Activated CD4-positive, alpha-beta T cell treated with anti-CD3 and anti-CD28 coated beads for 36 hours (primary cell): ENCODE measurements around the gene MT3. TPM values are rescaled to one million over a fixed set of nuclear protein-coding genes. Genes with fewer than 3 reads are reported as not detected.
A peak's percentile ranks its signal among the peaks of the same experiment; 100 is the strongest.
"Not testable (repeated sequence)": the region's sequence is repeated elsewhere in the genome, so short reads cannot be mapped to it uniquely, and the experiment has no call there.

Source experiments
- ATAC-seq: fragments of 200-7000 bp; cut with Tn5 transposase; one replicate; pipeline ENCODE4 v1.10.0; 2021; ENCODE audit warnings: mild to moderate bottlenecking, moderate library complexity
- CTCF ChIA-PET: fragments of 350-600 bp; sonication (Branson Sonifier 250); formaldehyde crosslinking; loops from one replicate; lab custom pipeline; 2021; ENCODE audit warnings: antibody characterized with exemption; lab: Charles Lee
- POLR2A ChIA-PET: fragments of 350-600 bp; sonication (Branson Sonifier 250); formaldehyde crosslinking; loops from one replicate; lab custom pipeline; 2021; ENCODE audit warnings: antibody characterized with exemption, inconsistent platforms; lab: Charles Lee
- DNase-seq: peaks from one replicate; pipeline ENCODE4 v3.0.0-alpha.2; 2020
- H3K27ac Mint-ChIP-seq: one replicate; pipeline ENCODE4 v1.8.0; 2021; ENCODE audit warnings: mixed read lengths
- H3K27me3 Mint-ChIP-seq: one replicate; pipeline ENCODE4 v1.8.0; 2021; ENCODE audit warnings: mixed read lengths
- H3K36me3 Mint-ChIP-seq: one replicate; pipeline ENCODE4 v1.8.0; 2021; ENCODE audit warnings: low read depth, mixed read lengths
- H3K4me1 Mint-ChIP-seq: one replicate; pipeline ENCODE4 v1.8.0; 2021; ENCODE audit warnings: mixed read lengths
- H3K4me3 Mint-ChIP-seq: one replicate; pipeline ENCODE4 v1.8.0; 2021; ENCODE audit warnings: mild to moderate bottlenecking, moderate library complexity, mixed read lengths
- H3K9me3 Mint-ChIP-seq: one replicate; pipeline ENCODE4 v1.8.0; 2021; ENCODE audit warnings: low read depth, mixed read lengths
- intact Hi-C, 2 experiments: fragments of 100-400 bp; cut with DNase I in 1 of 2; cut with micrococcal nuclease in 1 of 2; formaldehyde crosslinking; loops; one replicate each; pipeline versions ENCODE4 v1.14.2 to v1.15.1; 2022 to 2024; cut with DNase I, micrococcal nuclease
- total RNA-seq, 2 experiments: library from RNA; stranded (reverse); gene quantifications; one replicate each; pipeline ENCODE4 v1.2.3, GENCODE V29; 2021

The MT3 gene
- total RNA-seq, 2 experiments from 2014 or later = 10.6 to 27.0 TPM

DNA sequence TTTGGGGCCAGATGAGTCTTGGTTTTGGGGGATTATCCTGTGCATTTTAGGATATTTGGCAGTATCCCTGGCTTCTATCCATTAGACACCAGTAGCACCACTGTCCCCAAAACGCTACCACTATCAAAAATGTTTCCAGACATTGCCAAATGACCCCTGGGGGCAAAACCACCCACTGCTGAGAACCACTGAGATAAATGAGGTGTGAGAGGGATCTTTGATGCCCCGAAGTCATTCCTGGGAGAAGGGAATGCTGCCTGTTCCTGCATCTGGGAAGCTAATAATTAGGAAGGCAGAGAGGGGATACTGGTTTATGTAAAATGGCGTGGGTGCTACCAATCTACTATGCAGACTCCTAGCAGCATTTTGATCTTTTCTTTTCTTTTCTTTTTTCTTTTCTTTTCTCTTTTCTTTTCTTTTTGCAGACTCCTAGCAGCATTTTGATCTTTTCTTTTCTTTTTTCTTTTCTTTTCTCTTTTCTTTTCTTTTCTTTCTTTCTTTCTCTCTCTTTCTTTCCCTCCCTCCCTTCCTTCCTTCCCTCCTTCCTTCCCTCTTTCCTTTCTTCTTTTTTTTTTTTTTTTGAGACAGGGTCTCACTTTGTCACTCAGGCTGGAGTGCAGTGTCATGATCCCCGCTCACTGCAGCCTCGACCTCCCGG, 8.8 kb upstream of the MT3 start:
- CTCF ChIA-PET = interaction anchor here (1.4 kb wide), 1 partner anchor 122 kb away, joined by 6 read pairs; no protein-coding TSS in a partner anchor
- ATAC-seq (no peak), DNase-seq (no peak)
- Mint-ChIP-seq H3K27ac (no peak overlapping the region), H3K27me3 (peaks cover 2% of the 10 kb centered on the region), H3K4me3 (no peak overlapping the region), H3K9me3 (no peaks in the 10 kb centered on the region), H3K36me3 (no peaks in the 10 kb centered on the region), H3K4me1 (peaks cover 4% of the 10 kb centered on the region)
- POLR2A ChIA-PET = no interaction called here
- intact Hi-C loops = no loop called here

DNA sequence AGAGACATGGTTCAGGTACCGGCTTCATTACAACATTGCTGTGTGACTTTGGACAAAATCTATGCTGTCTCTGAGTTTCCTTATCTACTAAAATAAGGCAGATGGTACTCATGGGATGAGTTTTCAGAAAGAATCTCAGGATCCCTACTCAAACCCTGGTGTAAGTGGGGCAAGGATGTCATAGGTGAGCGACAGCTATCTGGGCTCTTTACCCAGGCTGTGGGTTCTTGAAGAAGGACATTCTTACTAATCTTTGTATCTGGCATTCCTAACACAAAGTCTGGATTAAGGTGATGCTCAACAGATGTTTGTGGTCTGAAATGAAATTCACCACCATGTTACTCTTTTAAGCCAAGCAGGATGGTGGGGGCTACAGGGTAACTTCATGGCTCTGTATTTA, 6.4 kb upstream of the MT3 start:
- CTCF ChIA-PET = interaction anchor here (2.1 kb wide), 1 partner anchor 118 kb away, joined by 5 read pairs; no protein-coding TSS in a partner anchor
- H3K27me3 Mint-ChIP-seq, H3K36me3 Mint-ChIP-seq, H3K9me3 Mint-ChIP-seq, ATAC-seq, H3K27ac Mint-ChIP-seq, H3K4me3 Mint-ChIP-seq, H3K4me1 Mint-ChIP-seq, intact Hi-C loops, DNase-seq: not testable (repeated sequence)
- POLR2A ChIA-PET = interaction anchor here (0.6 kb wide), 1 partner anchor 25 kb away, joined by 3 read pairs; the partner anchor contains the start of gene MT2A

DNA sequence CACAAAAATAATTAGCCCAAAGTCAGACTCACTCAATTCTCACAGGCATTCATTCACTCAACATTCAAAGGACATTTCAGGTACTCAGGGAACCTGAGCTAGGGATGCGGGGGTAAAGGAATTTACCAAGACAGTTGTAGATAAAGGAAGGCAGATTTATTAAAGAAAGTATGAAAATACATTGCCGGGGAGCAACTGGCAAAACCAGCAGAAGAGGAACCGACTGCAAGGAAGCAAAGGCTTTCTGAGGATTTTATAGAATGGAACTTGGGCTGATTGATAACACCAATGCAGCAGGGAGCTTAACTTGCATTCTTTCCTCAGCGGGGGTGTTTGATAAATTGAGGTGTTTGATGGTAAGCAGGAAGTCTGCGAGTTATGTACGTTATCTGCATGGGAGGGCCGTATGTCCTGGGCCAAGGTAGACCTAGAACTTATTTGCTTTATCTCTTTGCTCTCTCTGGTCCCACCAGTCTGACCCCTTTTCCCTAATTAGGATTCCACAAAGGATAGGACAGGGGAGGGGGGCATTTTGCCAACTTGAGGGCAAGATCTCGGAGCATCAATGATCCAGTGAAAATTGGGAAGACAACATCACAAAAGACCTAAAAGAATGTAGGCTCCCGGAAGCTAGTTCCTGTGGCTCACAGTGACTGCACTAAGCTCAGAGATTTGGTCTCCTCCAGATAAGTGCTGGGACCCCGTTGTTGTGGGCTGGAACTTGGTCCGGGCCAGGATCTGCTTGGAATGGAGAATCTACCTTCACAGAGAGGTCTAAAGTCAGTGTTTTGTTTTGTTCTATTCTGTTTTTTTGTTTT, 5.8 kb upstream of the MT3 start:
- H3K27me3 Mint-ChIP-seq = peaks cover 8% of the 10 kb centered on the region
- H3K4me3 Mint-ChIP-seq = no peak overlapping the region
- POLR2A ChIA-PET = interaction anchor here (0.6 kb wide), 1 partner anchor 25 kb away, joined by 3 read pairs; the partner anchor contains the start of gene MT2A
- H3K9me3 Mint-ChIP-seq = no peaks in the 10 kb centered on the region
- intact Hi-C loops = no loop called here
- H3K27ac Mint-ChIP-seq = no peak overlapping the region
- no peaks in the 10 kb centered on the region for H3K36me3 Mint-ChIP-seq
- CTCF ChIA-PET = interaction anchor here (2.1 kb wide), 1 partner anchor 117 kb away, joined by 5 read pairs; no protein-coding TSS in a partner anchor
- DNase-seq = no peak
- ATAC-seq = no peak
- H3K4me1 Mint-ChIP-seq = no peaks in the 10 kb centered on the region

DNA sequence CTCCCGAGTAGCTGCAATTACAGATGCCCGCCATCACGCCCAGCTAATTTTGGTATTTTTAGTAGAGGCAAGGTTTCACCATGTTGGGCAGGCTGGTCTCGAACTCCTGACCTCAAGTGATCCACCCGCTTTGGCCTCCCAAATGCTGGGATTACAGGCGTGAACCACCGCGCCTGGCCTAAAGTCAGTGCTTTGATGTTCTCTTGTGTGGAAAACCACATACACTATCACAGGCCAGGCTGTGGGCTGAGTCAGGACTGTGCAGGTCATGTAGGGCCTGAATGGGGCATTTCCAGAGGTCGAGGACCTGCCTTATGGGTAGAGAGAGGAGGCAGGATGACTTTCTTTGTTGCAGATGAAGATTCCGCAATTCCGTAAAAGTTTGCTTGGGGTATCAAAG, 5.1 kb upstream of the MT3 start:
- Mint-ChIP-seq H3K27ac (no peak overlapping the region), H3K27me3 (peaks cover 13% of the 10 kb centered on the region), H3K36me3 (no peaks in the 10 kb centered on the region), H3K4me1 (peaks cover 4% of the 10 kb centered on the region), H3K9me3 (no peaks in the 10 kb centered on the region), H3K4me3 (no peak overlapping the region)
- CTCF ChIA-PET = interaction anchor here (1.7 to 1.8 kb wide), 2 partner anchors 8 to 16 kb away, joined by 6 read pairs; no protein-coding TSS in a partner anchor
- intact Hi-C loops = no loop called here
- DNase-seq = no peak
- no peak for ATAC-seq
- POLR2A ChIA-PET = no interaction called here

DNA sequence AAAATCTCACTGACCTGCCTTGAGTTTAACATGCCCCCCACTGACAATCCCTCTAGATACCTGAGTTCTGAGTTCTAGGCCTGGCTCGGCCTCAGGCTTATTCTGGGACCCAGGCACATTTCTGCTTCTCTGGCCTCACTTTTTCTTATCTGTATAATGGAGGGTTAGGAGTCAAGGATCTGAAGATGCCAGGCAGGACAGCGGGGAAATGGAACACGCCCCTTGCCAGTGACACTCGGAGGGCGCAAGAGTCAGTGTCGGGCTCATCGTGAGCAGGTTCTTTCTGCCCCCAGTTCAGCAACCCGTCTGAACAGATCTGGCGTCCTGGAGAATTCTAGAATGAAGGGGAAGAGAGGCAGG, 567 bp upstream of the MT3 start:
- intact Hi-C loops = no loop called here
- Mint-ChIP-seq H3K4me3 (peak overlapping the region; percentile 75), H3K4me1 (peaks cover 10% of the 10 kb centered on the region), H3K9me3 (no peaks in the 10 kb centered on the region), H3K27ac (peak overlapping the region; percentile 77), H3K36me3 (no peaks in the 10 kb centered on the region), H3K27me3 (peaks cover 21% of the 10 kb centered on the region)
- CTCF ChIA-PET = interaction anchor here (0.9 kb wide), 1 partner anchor 17 kb away, joined by 3 read pairs; no protein-coding TSS in a partner anchor
- POLR2A ChIA-PET = no interaction called here
- DNase-seq (no peak), ATAC-seq (peak; percentile 13)

DNA sequence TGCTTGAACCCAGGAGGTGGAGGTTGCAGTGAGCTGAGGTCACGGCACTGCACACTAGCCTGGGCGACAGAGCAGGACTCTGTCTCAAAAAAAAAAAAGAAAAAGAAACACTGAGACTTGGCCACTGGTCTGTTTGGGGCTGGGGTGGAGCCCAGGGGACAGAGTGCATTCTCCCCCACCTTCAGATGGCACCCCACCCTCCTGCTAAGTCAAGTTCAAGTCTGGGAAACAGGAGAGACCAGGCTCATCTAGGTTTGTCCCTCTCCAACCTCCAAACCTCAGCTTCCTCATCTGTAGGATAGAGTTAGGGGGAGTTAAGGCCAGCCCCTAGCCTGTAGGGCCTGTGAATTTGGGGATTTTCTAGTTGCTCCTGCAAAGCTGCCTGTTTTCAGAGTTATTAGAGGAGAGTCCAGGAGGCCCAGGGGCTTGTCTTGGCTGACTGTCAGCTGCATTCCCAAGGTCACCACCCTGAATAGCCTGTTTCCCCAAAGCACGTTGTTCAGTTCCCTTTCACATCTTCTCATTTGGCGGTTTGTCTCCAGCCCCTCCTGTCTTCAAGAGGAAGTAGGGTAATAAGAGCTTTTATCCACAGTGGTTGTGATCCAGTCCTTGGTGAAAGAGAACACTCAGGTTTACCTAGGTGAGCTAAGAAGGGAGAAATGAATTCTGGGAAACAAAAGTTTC, 2.2 kb downstream of the MT3 start:
- Mint-ChIP-seq H3K27ac (no peak overlapping the region), H3K9me3 (no peaks in the 10 kb centered on the region), H3K36me3 (no peaks in the 10 kb centered on the region), H3K4me1 (peaks cover 10% of the 10 kb centered on the region), H3K4me3 (no peak overlapping the region), H3K27me3 (peaks cover 20% of the 10 kb centered on the region)
- ChIA-PET CTCF (interaction anchor here (0.6 to 2.0 kb wide), 9 partner anchors 9 to 648 kb away, joined by 3 to 13 read pairs (median 4); no protein-coding TSS in a partner anchor), POLR2A (no interaction called here)
- no peak for DNase-seq
- no peak for ATAC-seq
- intact Hi-C loops = no loop called here

DNA sequence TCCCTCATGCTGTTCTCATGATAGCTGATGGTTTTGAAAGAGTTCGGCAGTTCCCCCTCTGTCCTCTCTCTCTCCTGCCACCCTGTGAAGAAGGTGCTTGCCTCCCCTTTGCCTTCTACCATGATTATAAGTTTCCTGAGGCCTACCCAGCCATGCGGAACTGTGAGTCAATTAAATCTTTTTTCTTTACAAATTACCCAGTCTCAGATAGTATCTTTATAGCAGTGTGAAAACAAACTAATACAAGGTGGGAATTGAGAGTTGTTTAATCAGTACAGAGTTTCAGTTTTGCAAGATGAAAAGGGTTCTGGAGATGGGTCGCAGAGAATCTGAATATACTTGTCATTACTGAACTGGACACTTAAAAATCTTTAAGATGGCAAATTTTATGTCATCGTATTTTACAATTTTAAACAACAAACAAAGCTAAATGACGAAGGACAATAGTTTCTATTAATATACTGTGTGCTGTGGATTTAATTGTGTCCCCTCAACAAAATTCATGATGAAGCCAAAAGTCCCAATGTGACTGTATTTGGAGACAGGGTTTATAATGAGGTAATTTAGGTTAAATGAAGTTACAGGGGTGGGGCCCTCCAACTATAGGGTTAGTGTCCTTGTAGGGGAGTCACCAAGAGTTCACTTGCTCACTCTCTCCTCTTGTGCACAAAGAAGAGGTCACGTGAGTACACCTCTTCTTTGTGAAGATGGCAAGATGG, 4.4 kb downstream of the MT3 start:
- DNase-seq = no peak
- no peaks in the 10 kb centered on the region for H3K36me3 Mint-ChIP-seq
- ChIA-PET CTCF (no interaction called here), POLR2A (no interaction called here)
- no peaks in the 10 kb centered on the region for H3K9me3 Mint-ChIP-seq
- ATAC-seq = no peak
- H3K4me1 Mint-ChIP-seq = peaks cover 14% of the 10 kb centered on the region
- peaks cover 13% of the 10 kb centered on the region for H3K27me3 Mint-ChIP-seq
- intact Hi-C loops = no loop called here
- no peak overlapping the region for H3K4me3 Mint-ChIP-seq
- no peak overlapping the region for H3K27ac Mint-ChIP-seq

DNA sequence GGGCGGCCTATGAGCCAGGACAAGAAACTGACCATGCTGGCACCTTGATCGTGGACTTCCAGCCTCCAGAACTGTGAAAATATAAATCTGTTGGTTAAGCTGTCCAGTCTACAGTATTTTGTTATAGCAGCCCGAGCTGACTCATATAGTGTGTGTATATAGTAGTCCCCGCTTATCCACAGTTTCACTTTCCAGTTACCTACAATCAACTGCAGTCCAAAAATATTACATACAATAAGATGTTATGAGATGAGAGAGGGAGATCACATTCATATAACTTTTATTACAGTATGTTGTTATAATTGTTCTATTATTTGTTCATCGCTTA, 4.9 kb downstream of the MT3 start:
- DNase-seq = no peak
- Mint-ChIP-seq H3K4me1 (peaks cover 11% of the 10 kb centered on the region), H3K36me3 (no peaks in the 10 kb centered on the region), H3K4me3 (no peak overlapping the region), H3K9me3 (no peaks in the 10 kb centered on the region), H3K27ac (no peak overlapping the region), H3K27me3 (peaks cover 10% of the 10 kb centered on the region)
- ATAC-seq = no peak
- intact Hi-C loops = no loop called here
- POLR2A ChIA-PET = no interaction called here
- CTCF ChIA-PET = no interaction called here

DNA sequence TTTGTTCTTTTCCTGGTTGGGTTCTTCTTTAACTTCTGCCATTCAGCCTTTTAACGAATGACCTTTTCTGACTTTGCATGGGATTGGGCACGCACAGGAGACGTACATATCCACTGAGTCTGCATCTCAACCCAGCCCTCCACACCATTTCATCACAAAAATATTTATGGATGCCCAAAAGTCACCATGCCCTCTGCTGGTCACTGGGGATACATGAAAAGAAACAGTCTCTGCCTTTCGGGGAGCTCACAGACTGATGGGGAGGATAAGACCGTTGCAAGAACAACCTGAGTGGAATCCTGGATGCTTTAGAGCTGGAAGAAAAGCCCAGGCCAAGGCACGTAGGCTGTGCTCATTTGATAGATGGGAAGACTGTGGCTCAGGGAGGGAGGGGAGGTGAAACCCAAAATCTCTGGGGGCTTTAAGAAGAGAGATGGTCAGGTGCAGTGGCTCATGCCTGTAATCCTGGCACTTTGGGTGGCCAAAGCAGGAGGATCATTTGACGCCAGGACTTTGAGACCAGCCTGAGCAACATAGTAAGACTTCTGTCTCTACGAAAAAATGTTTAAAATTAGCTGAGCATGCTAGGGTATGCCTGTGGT, 11.2 kb downstream of the MT3 start:
- no peak overlapping the region for H3K27ac Mint-ChIP-seq
- ChIA-PET POLR2A (no interaction called here), CTCF (interaction anchor here (0.6 to 5.9 kb wide), 13 partner anchors 8 to 114 kb away, joined by 3 to 28 read pairs (median 4); partner anchors contain the start of gene MT1E)
- DNase-seq (peak; percentile 53), ATAC-seq (peak; percentile 64)
- no peaks in the 10 kb centered on the region for H3K9me3 Mint-ChIP-seq
- H3K4me1 Mint-ChIP-seq = peaks cover 6% of the 10 kb centered on the region
- intact Hi-C loops = loop anchor here in 1 of 2 experiments (1.0 to 10.0 kb wide), 2 partner anchors 23 to 934 kb away; partner anchors contain the start of gene CCDC102A
- peaks cover 6% of the 10 kb centered on the region for H3K27me3 Mint-ChIP-seq
- H3K4me3 Mint-ChIP-seq = no peak overlapping the region
- no peaks in the 10 kb centered on the region for H3K36me3 Mint-ChIP-seq

DNA sequence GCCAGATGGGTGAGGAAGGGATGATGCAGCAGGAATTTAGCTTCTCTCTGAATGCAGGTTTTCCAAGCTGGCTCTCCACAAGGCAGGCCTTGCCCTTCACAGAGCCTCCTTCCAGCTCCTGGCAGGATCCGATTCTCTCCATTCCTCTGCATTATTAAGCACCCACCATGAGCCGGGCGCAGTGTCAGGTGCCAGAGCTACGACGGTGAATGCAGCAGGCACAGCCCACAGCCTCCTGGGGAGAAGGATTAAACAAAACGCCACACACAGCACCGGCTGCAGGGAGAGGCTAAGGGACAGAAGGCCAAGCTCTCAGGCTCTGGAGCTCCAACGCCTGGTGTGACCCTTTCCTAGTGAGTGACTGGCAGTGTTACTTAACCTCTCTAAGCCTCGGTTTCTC, 12.0 kb downstream of the MT3 start:
- DNase-seq (no peak), ATAC-seq (no peak)
- Mint-ChIP-seq H3K4me1 (peaks cover 12% of the 10 kb centered on the region), H3K36me3 (no peaks in the 10 kb centered on the region), H3K27ac (no peak overlapping the region), H3K9me3 (no peaks in the 10 kb centered on the region), H3K27me3 (peaks cover 6% of the 10 kb centered on the region), H3K4me3 (no peak overlapping the region)
- POLR2A ChIA-PET = no interaction called here
- intact Hi-C loops = loop anchor here in 1 of 2 experiments (10.0 kb wide), 1 partner anchor 933 kb away; the partner anchor contains the start of gene CCDC102A
- CTCF ChIA-PET = interaction anchor here (0.9 to 5.9 kb wide), 9 partner anchors 9 to 102 kb away, joined by 3 to 28 read pairs (median 6); no protein-coding TSS in a partner anchor
